A549 treated with AZD2906 at 1 μM for 4 hours (cell line): Measurements from ENCODE around the gene ANKRD62. TPM values are rescaled to one million over a fixed set of nuclear protein-coding genes. Genes with fewer than 3 reads are reported as not detected.

Experiments used
- total RNA-seq: library from RNA; stranded (reverse); fragments of 200-300 nt; extraction: Qiagen RNA extraction; gene quantifications from 5 replicates; pipeline ENCODE4 v1.2.3, GENCODE V29; 2022

ANKRD62 gene
- not detected in 5 replicates for total RNA-seq

GRCh38 chr18:12093520-12094257 lies at the start of gene ANKRD62:
Gene ANKRD62 (plus strand): TSS chr18:12093843. CDS start chr18:12094018, 175 bp downstream.

Other genes starting within 250 kb of the ANKRD62 start
- 37.8 to 48.3 TPM (median 41.8 TPM) in 5 replicates for gene CHMP1B, start 242.4 kb upstream of the ANKRD62 start, total RNA-seq
- gene MPPE1, start 185.5 kb upstream of the ANKRD62 start, total RNA-seq, result 16.6 to 20.6 TPM (median 19.0 TPM) in 5 replicates
- gene IMPA2, start 112.3 kb upstream of the ANKRD62 start, total RNA-seq, result 80.3 to 107 TPM (median 101 TPM) in 5 replicates
- gene CIDEA, start 160.5 kb downstream of the ANKRD62 start, total RNA-seq, result not detected in 5 replicates
- 199 to 228 TPM (median 208 TPM) in 5 replicates for gene TUBB6, start 214.4 kb downstream of the ANKRD62 start, total RNA-seq